Measurements from ENCODE around the gene CPT1B.
"Not testable (repeated sequence)": the region's sequence is repeated elsewhere in the genome, so short reads cannot be mapped to it uniquely, and the experiment has no call there.

The CPT1B gene

DNA sequence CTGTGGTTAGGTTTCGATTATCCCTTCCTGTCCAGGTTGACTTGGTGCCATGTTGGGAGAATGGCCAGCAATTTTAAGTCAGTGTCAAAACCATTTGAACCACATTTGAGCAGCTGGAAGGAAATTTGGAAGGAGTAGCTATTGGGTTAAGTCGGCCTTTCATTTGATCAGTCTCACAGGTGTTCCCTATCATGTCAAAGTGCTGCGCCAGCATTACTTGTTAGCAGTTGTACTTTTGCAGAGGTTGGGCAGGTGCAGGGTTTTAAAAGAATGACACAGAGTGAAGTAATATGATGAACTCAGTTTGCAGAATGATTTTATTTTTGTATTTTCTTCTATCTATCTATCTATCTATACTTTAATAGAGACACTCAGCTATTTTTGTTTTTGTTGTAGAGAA lies 42.0 kb downstream of the CPT1B start:
- TF ChIP-seq, protein P1, sequence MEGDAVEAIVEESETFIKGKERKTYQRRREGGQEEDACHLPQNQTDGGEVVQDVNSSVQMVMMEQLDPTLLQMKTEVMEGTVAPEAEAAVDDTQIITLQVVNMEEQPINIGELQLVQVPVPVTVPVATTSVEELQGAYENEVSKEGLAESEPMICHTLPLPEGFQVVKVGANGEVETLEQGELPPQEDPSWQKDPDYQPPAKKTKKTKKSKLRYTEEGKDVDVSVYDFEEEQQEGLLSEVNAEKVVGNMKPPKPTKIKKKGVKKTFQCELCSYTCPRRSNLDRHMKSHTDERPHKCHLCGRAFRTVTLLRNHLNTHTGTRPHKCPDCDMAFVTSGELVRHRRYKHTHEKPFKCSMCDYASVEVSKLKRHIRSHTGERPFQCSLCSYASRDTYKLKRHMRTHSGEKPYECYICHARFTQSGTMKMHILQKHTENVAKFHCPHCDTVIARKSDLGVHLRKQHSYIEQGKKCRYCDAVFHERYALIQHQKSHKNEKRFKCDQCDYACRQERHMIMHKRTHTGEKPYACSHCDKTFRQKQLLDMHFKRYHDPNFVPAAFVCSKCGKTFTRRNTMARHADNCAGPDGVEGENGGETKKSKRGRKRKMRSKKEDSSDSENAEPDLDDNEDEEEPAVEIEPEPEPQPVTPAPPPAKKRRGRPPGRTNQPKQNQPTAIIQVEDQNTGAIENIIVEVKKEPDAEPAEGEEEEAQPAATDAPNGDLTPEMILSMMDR (IDR thresholded peaks at IDR 0.05; ENCODE audit: low read depth, low read length), result no peak
- no peak for DNase-seq (ENCODE audit: low read depth in 2 of 2)
- H3K4me3 ChIP-seq (replicated peaks in 1 of 2; ENCODE audit: low read depth in 2 of 2, low read length in 2 of 2), result no peak overlapping the region

DNA sequence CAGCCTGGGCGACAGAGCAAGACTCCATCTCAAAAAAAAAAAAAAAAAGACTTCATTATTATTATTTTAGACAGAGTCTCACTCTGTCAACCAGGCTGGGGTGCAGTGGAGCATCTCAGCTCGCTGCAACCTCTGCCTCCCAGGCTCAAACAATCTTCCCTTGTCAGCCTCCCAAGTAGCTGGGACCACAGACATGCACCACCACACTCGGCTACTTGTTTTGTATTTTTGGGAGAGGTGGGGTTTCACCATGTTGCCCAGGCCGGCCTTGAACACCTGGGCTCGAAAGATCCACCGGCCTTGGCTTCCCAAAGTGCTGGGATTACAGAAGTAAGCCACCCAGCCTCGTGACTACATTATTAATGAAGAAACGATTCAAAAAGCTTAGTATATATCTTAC lies 43.1 kb downstream of the CPT1B start:
- TF ChIP-seq, protein P1 (IDR thresholded peaks at IDR 0.05; ENCODE audit: low read depth, low read length), result no peak
- H3K4me3 ChIP-seq (replicated peaks in 1 of 2; ENCODE audit: low read depth in 2 of 2, low read length in 2 of 2), result no peak overlapping the region
- no peak for DNase-seq (ENCODE audit: low read depth in 2 of 2)

DNA sequence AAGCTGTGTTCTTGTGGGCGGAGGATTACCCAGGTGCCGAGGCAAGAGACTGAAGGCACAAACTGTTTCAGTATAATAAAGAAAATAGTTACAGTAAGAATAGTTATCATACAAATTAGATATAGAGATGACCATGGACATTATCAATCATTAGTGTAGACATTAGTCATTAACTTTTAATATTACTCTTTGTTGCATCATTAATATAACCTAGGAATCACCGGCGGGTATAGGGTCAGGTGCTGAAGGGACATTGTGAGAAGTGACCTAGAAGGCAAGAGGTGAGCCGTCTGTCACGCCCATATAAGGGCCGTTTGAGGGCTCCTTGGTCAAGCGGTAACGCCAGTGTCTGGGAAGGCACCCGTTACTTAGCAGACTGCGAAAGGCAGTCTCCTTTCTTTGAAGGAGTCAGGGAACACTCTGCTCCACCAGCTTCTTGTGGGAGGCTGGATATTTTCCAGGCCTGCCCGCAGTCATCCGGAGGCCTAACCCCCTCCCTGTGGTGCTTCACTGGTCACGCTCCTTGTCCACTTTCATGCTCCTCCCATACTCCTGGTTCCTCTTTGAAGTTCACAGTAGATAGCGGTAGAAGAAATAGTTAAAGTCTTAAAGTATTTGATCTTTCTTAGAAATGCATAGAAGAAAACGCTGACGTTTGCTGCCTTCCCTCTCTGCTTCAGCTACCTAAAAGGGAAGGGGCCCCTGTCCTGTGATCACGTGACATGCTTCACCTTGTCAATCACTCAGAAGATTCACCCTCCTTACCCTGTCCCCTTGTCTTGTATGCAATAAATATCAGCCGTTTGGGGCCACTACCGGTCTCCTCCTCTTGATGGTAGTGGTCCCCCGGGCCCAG lies 44.1 kb downstream of the CPT1B start:
- not testable (repeated sequence) for H3K4me3 ChIP-seq (replicated peaks in 1 of 2; ENCODE audit: low read depth in 2 of 2, low read length in 2 of 2)

DNA sequence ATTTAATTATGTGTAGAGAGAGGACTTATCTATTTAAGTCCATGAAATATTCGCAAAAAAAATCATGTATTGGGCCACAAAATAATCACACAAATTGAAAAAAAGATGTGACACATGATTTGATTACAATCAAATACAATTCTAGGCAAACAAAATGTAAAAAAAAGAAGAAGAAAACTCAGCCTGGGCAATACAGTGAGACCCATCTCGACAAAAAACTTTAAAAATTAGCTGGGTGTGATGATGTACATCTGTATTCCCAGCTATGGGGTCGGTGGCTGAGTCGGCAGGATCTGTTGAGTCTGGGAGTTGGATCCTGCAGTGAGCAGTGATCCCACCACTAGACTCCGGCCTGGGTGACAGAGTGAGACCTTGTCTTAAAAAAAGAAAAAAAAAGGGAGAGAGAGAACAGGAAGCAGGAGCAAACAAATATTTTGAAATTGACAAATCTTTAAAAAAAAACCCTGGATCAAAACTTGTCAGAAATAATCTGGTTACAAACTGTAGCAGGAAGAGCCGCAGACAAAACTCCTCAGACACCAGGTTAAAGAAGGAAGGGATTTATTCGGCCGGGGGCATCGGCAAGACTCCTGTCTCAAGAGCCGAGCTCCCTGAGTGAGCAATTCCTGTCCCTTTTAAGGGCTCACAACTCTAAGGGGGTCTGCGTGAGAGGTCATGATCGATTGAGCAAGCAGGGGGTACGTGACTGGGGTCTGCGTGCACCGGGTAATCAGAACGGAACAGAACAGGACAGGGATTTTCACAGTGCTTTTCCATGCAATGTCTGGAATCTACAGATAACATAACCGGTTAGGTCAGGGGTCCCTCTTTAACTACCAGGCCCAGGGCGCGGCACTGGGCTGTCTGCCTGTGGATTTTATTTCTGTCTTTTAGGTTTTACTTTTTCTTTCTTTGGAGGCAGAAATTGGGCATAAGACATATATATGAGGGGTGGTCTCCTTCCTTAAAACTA lies 45.1 kb downstream of the CPT1B start:
- no peak for DNase-seq (ENCODE audit: low read depth in 2 of 2)
- TF ChIP-seq, protein P1 (IDR thresholded peaks at IDR 0.05; ENCODE audit: low read depth, low read length), result no peak
- H3K4me3 ChIP-seq (replicated peaks in 1 of 2; ENCODE audit: low read depth in 2 of 2, low read length in 2 of 2), result no peak overlapping the region

More for the DNA sequence above, 44.1 kb downstream of the CPT1B start:
- peak; percentile 58 to 79 for DNase-seq (ENCODE audit: low read depth in 2 of 2)

DNA sequence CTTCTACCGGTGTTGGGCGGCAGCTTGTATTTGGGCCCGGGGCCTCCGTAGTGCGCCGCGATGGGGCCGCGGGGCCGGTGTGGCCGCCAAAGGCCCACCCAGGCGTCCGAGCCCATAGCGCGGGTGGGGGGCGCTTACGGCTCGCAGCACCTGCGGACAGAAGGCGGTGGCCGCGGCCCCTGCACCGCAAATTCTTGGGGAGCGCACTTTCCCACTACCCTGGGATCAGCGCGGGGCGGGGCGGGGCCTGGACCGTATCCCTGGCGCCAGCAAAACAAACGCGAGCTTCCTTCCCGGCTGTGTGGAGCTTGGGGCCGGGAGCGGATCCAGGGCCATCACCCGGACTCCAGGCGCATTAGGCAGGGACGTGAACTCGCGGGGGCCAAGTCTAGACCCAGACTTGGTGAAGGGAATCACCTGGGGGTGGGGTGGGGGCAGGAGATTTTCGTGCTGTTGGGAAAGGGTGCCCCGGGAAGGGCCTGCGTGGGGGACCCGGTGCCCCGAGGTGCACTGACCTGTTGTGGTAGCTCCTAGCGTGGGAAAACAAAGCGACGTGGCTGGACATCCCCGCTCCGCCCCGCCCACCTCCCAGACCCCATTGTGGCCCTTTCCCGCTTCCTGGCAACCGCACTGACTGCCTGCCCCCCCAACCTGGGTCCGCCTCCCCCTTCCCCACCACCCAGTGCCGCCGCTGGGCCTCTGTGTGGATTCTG lies 46.1 kb downstream of the CPT1B start:
- TF ChIP-seq, protein P1 (IDR thresholded peaks at IDR 0.05; ENCODE audit: low read depth, low read length), result no peak
- peak overlapping the region; percentile 55 to 59 for H3K4me3 ChIP-seq (replicated peaks in 1 of 2; ENCODE audit: low read depth in 2 of 2, low read length in 2 of 2)
- DNase-seq (ENCODE audit: low read depth in 2 of 2), result peak; percentile 63 to 87

DNA sequence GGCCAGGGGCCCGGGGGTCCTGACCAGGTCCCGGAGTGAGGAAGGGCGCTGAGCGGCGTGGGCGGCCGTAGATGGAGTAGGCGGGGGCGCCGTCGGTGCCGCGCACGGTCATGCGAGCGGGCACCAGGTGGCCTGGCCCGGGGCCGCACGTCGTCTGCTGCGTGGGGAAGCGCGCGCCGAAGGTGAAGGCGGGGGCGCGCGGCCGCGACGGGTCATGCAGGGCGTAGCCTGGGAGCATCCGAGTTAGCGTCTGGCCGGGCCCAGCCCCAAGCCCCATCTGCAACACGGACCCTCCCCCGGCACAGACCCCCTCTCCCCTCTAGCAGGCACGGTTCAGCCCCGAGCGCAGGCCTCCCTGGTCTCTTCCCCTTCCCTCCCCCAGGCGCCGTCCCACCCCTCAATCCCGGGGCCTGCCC lies 46.7 kb downstream of the CPT1B start:
- TF ChIP-seq, protein P1 (IDR thresholded peaks at IDR 0.05; ENCODE audit: low read depth, low read length), result no peak
- DNase-seq (ENCODE audit: low read depth in 2 of 2), result peak; percentile 29 to 46
- peak overlapping the region; percentile 55 to 59 for H3K4me3 ChIP-seq (replicated peaks in 1 of 2; ENCODE audit: low read depth in 2 of 2, low read length in 2 of 2)

Data from cardiac fibroblast (primary cell).